GM19328 (cell line): ENCODE data around the gene IVL.

ENCODE experiments used
- ATAC-seq: cut with Tn5 transposase; IDR thresholded peaks from one replicate; pipeline ENCODE4 v1.9.1; 2021; ENCODE audit warnings: mild to moderate bottlenecking, moderate library complexity; ENCODE audit not compliant: unreplicated experiment

Gene IVL

GRCh38 chr1:152946651-152947256 is 38.4 kb downstream of the IVL start, which contains the start of gene SPRR5:
Gene SPRR5, plus strand, starts transcription at chr1:152947206. Its CDS starts 1,349 bp downstream, at chr1:152948555.
- ATAC-seq: no peak

- ATAC-seq: no peak
Observed at GRCh38 chr1:152951711-152952110, 43.4 kb downstream of the IVL start.

DNA sequence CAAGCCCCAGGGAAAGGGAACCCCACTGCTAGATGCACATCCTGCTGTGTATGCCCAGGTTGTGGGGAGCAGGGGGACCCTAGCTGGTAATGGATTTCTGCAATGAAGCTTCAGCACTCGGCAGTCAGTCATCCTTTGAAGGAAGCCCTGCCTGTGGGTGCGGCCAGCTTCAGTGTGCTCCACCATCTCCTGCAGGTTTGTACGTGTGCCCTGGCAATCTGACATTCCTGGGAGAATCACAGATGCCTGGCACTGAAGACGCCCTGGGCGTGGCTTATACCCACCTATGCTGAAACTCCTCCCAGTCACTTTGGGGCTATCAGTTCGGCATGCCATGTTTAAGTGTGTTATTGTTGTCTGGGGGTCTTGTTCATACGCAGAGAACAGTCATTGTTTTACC is 45.4 kb downstream of the IVL start:
- no peak for ATAC-seq

DNA sequence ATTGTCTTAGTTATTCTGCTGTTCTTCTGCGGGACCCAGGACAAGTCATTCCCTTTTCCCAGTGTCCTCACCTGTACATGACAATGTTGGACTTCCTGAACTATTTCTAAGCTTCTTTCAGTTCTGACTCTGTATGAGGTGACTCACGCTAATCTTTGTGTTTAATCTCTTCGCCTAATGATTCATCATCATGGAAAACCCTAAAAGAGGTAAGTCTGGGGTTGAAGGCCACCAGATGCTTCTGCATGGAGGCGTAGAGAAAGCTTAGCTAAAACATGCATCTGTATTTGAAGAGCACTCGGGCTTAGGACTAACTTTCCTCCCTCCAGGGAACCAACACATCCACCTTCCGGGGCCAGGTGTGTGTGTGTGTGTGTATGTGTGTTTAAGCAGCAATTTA is 46.1 kb downstream of the IVL start:
- no peak for ATAC-seq

DNA sequence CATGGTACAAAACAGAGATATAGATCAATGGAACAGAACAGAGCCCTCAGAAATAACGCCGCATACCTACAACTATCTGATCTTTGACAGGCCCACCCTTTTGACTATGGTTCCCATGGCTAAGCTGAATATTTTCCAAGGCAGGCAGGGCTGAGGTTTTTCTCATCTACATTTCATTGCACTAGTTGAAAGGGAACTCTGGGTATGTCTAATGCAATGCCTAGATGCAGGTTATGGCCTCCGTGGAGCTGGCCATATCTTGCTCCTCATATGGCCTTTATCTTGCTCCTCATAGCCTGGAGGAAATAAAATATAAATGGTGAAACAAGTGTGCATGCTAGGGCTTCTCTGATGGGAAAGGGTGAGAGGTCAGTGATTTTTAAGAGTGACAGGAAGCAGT is 49.2 kb downstream of the IVL start:
- ATAC-seq: no peak

DNA sequence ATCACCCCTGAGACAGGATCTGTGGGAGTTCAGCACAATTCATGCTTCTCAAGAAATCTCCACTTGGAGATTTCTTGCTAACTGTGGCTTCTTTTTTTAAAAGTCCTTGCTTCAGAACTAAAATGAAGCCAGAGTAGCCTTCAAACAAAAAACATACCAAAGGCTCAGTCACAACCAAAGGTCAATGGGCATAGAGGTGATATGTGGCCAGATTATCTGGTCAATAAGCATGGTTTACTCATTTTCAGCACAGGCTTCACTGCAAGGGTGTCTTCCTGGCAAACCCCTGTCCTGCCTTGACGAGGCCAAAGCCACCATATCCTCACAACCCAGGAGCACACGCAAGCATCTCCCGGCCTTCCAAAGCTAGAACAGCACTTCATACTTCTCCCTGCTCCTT is 50.9 kb downstream of the IVL start:
- no peak for ATAC-seq

- no peak for ATAC-seq
Observed at GRCh38 chr1:152959801-152960451, 51.6 kb downstream of the IVL start.

DNA sequence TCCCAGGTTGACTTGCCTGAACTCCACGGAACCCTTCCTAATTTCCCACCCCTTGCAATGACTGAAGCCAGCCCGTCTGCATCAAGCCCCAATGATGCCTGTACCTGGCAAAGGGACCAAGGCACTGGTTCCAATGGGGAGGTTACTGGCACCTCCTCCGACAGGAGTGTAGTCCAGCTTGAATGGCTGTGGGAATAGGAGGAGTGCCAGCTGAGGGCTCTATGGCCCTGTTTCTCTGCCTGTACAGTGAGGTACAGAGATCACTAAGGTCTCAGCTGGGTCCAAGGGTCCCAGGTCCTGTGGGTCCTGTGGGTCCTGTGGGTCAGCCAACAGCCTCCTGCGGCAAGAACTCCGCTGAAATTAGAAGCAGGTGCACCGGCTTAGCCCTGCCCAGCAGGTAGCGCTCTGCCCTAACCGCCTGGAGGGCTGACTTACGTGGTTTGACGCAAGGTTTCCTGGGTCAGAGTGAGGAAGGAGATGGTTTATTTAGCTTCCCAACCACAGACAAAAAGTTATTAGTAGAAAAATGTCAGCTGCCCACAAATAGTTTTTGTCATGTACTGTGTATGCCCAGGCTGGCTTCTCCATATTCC is 52.2 kb downstream of the IVL start:
- no peak for ATAC-seq
